Fibroblast of mammary gland (primary cell): ENCODE data around the gene CCDC195.
A peak's percentile ranks its signal among the peaks of the same experiment; 100 is the strongest.

Source experiments
- DNase-seq: peaks from one replicate; pipeline ENCODE4 v3.0.0-alpha.2; 2010; ENCODE audit warnings: low read depth
- H3K4me3 ChIP-seq: 2 replicates; pipeline ENCODE4 v1.5.1; 2011; ENCODE audit warnings: low read depth, mild to moderate bottlenecking, low read length, moderate library complexity; ENCODE audit not compliant: control insufficient read depth
- CTCF ChIP-seq: conservative IDR thresholded peaks from 2 replicates; pipeline ENCODE4 v1.5.1; 2011; ENCODE audit warnings: low read depth, low read length, inconsistent platforms; ENCODE audit not compliant: control insufficient read depth, insufficient read depth

The CCDC195 gene

GRCh38 chr2:224722770-224723169 lies 6.6 kb upstream of the CCDC195 start:
- no peak for DNase-seq
- H3K4me3 ChIP-seq = no peak overlapping the region
- no peak for TF ChIP-seq CTCF

GRCh38 chr2:224722250-224722649 lies 6.1 kb upstream of the CCDC195 start:
- TF ChIP-seq CTCF = no peak
- peak; percentile 41 for DNase-seq
- no peak overlapping the region for H3K4me3 ChIP-seq

GRCh38 chr2:224716921-224717320 lies 756 bp upstream of the CCDC195 start:
- DNase-seq = no peak
- TF ChIP-seq CTCF = no peak
- no peak overlapping the region for H3K4me3 ChIP-seq

GRCh38 chr2:224711859-224712665 lies 4.1 kb downstream of the CCDC195 start:
- no peak for TF ChIP-seq CTCF
- H3K4me3 ChIP-seq = no peak overlapping the region
- DNase-seq = no peak

- H3K4me3 ChIP-seq = no peak overlapping the region
- no peak for TF ChIP-seq CTCF
- no peak for DNase-seq
Measured at GRCh38 chr2:224711381-224711780, 4.8 kb downstream of the CCDC195 start.

- TF ChIP-seq CTCF = no peak
- no peak overlapping the region for H3K4me3 ChIP-seq
- no peak for DNase-seq
Measured at GRCh38 chr2:224709301-224709700, 6.9 kb downstream of the CCDC195 start.
